A673 (cell line): ENCODE measurements around the gene ZFP62. TPM values are rescaled to one million over a fixed set of nuclear protein-coding genes. Genes with fewer than 3 reads are reported as not detected.
"Not testable (repeated sequence)": the region's sequence is repeated elsewhere in the genome, so short reads cannot be mapped to it uniquely, and the experiment has no call there.

Experiments
- BruUV-seq: library from RNA; stranded (reverse); fragments of 400-500 nt; replicated peaks from 2 replicates; lab custom pipeline; 2021; lab: Mats Ljungman, UMichigan
- CTCF ChIA-PET: fragments of 300-600 bp; sonication (Branson Sonifier 250); formaldehyde crosslinking; loops from one replicate; lab custom pipeline; 2022; ENCODE audit warnings: antibody characterized with exemption; lab: Charles Lee
- POLR2A ChIA-PET: fragments of 300-600 bp; sonication (Branson Sonifier 250); formaldehyde crosslinking; loops from one replicate; lab custom pipeline; 2022; ENCODE audit warnings: antibody characterized with exemption; ENCODE audit not compliant: low non-redundant PET; lab: Charles Lee
- DNase-seq: peaks from one replicate; pipeline ENCODE4 v3.0.0-alpha.2; 2015; ENCODE audit warnings: low spot score
- H3K27ac ChIP-seq: fragments of 200-600 bp; sonication (generic); 2 replicates; pipeline ENCODE4 v1.5.1; 2016; ENCODE audit warnings: mixed run types, low read depth, mild to moderate bottlenecking, mixed read lengths, antibody characterized with exemption, low read length; ENCODE audit not compliant: poor library complexity, severe bottlenecking
- H3K27me3 ChIP-seq: fragments of 200-600 bp; sonication (generic); replicated peaks from 2 replicates; pipeline ENCODE4 v1.6.1; 2017; ENCODE audit warnings: mixed run types, low read depth, mild to moderate bottlenecking, mixed read lengths, antibody characterized with exemption, low read length; ENCODE audit not compliant: insufficient read depth, poor library complexity
- H3K36me3 ChIP-seq: fragments of 200-600 bp; sonication (generic); 2 replicates; pipeline ENCODE4 v1.6.1; 2016; ENCODE audit warnings: mixed run types, mild to moderate bottlenecking, mixed read lengths, antibody characterized with exemption, low read length; ENCODE audit not compliant: insufficient read depth, poor library complexity, severe bottlenecking
- H3K4me1 ChIP-seq: fragments of 200-600 bp; sonication (generic); 2 replicates; pipeline ENCODE4 v1.6.1; 2017; ENCODE audit warnings: mixed run types, mild to moderate bottlenecking, mixed read lengths, antibody characterized with exemption, low read length; ENCODE audit not compliant: insufficient read depth, poor library complexity, severe bottlenecking
- H3K4me3 ChIP-seq: fragments of 200-600 bp; sonication (generic); 2 replicates; pipeline ENCODE4 v1.5.1; 2016; ENCODE audit warnings: low read depth, mixed run types, mild to moderate bottlenecking, mixed read lengths, low read length; ENCODE audit not compliant: poor library complexity, severe bottlenecking
- H3K9me3 ChIP-seq: fragments of 200-600 bp; sonication (generic); 2 replicates; pipeline ENCODE4 v1.6.1; 2016; ENCODE audit warnings: mixed run types, low read depth, mild to moderate bottlenecking, mixed read lengths, antibody characterized with exemption, low read length; ENCODE audit not compliant: poor library complexity, severe bottlenecking
- EZH2 ChIP-seq: fragments of 200-600 bp; sonication (generic); IDR thresholded peaks from 2 replicates; pipeline ENCODE4 v1.6.1; 2017; ENCODE audit warnings: borderline replicate concordance, low read depth, mild to moderate bottlenecking, mixed read lengths, antibody characterized with exemption, low read length; ENCODE audit not compliant: poor library complexity, severe bottlenecking
- intact Hi-C: fragments of 100-400 bp; cut with micrococcal nuclease; formaldehyde crosslinking; loops from one replicate; pipeline ENCODE4 v1.10.0; 2022; ENCODE audit not compliant: unreplicated experiment
- total RNA-seq: library from RNA; stranded (reverse); gene quantifications from 2 replicates; pipeline ENCODE4 v1.2.3, GENCODE V29; 2021
- TF ChIP-seq, protein P1 (sequence below): fragments of 300-800, 200-600 bp; sonication (generic); conservative IDR thresholded peaks from 2 replicates; pipeline ENCODE4 v1.5.1; 2017; ENCODE audit warnings: low read depth, mild to moderate bottlenecking, antibody characterized with exemption, low read length, moderate library complexity, mixed read lengths

ZFP62 gene
- total RNA-seq, 1 experiment from 2014 or later: 28.7 TPM

DNA sequence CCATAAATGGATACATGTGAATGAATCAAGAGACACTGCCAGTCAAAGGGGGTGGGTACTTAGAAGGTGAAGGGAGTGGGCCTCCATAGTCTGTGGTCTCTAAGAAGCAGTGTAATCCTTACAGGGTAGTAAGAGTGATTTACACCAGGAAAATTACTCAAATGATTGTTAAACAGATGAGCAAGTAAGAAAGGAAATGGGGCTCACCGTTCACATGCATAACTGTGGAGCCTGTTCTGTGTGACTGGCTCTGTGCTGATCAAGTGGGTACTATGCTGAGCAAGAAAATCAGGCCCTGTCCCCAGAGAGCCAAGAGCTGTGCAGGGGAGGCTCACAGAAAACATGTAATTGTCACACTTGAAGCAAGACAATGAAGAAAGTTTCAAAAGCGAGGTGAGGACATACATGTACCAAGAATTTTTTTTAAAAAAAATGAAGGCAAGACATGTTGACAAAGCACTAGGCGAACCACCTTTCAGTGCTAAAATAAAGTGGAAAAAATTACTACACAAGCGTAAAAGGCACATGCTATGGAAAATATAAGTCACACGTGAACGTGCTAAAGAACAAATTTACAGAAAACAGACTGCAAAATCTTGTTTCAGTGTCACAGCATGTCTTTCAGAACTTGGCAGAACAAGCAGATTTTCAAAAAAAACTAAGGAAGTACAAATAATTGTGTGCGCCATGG is 40.4 kb upstream of the ZFP62 start:
- ChIA-PET POLR2A (no interaction called here), CTCF (no interaction called here)
- intact Hi-C loops: no loop called here
- Histone ChIP-seq H3K4me3 (no peak overlapping the region), H3K36me3 (no peaks in the 10 kb centered on the region), H3K4me1 (no peaks in the 10 kb centered on the region), H3K9me3 (no peaks in the 10 kb centered on the region), H3K27me3 (no peaks in the 10 kb centered on the region), H3K27ac (no peak overlapping the region)
- no peak for DNase-seq
- BruUV-seq: no TSS peak
- TF ChIP-seq, protein P1, sequence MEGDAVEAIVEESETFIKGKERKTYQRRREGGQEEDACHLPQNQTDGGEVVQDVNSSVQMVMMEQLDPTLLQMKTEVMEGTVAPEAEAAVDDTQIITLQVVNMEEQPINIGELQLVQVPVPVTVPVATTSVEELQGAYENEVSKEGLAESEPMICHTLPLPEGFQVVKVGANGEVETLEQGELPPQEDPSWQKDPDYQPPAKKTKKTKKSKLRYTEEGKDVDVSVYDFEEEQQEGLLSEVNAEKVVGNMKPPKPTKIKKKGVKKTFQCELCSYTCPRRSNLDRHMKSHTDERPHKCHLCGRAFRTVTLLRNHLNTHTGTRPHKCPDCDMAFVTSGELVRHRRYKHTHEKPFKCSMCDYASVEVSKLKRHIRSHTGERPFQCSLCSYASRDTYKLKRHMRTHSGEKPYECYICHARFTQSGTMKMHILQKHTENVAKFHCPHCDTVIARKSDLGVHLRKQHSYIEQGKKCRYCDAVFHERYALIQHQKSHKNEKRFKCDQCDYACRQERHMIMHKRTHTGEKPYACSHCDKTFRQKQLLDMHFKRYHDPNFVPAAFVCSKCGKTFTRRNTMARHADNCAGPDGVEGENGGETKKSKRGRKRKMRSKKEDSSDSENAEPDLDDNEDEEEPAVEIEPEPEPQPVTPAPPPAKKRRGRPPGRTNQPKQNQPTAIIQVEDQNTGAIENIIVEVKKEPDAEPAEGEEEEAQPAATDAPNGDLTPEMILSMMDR: no peak
- no peak for TF ChIP-seq EZH2

DNA sequence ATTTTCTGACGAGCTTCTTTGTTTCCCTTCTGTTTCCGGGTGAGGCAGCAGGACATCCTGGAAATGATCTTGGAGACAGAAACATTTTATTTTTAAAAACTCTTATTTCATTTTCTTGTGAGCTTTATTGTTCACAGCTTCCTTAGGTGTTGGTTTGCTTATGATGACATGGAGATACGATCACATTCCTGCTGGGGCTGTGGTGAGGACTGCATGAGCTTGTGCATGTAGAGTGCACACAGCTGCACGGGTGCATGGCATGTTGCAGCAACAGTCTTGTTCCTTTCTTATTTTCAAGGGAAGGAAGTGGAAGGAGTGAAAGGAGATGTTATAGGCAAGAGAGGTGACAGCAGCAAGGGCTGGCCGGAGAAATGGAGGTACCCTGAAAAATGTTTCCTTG is 39.1 kb upstream of the ZFP62 start:
- ChIA-PET POLR2A (no interaction called here), CTCF (no interaction called here)
- Histone ChIP-seq H3K27me3 (no peaks in the 10 kb centered on the region), H3K27ac (no peak overlapping the region), H3K4me3 (no peak overlapping the region), H3K9me3 (no peaks in the 10 kb centered on the region), H3K4me1 (no peaks in the 10 kb centered on the region), H3K36me3 (no peaks in the 10 kb centered on the region)
- DNase-seq: no peak
- intact Hi-C loops: no loop called here
- no peak for TF ChIP-seq EZH2
- TF ChIP-seq, protein P1: no peak
- BruUV-seq: no TSS peak

DNA sequence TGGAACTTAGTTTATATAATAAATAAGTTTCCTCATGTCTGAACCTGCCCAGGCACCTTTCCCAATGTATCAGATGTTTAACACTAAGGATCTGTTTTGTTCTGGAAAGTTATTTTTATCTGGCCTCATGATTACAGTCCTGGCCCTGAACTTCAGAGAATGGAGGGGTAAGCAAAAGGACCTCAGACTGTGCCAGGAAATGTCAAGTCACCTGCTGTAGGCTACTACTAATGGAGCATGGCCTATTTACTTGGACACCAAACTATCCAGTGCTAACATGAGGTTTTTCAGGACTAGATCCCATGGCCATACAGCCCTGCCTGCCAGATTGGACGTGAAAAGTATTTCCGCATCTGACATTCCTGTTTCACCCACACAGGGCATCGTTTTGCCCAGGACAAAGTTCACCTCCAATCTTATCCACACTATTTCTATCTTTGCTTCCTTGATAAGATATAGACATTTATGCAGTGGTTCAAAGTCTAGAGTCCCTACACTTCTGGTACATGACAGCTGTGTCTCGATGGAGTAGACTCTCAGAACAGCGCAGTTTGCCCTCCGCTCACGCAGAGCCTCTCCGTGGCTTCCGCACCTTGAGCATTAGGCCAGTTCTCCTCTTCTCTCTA is 37.7 kb upstream of the ZFP62 start, which contains the start of gene BTNL8:
BTNL8 (plus strand) TSS at position 539 of the 626 bp plus-strand sequence. CDS start 152 bp downstream, outside the sequence.
- H3K4me1 ChIP-seq: no peaks in the 10 kb centered on the region
- H3K27ac ChIP-seq: no peak within 1 kb of the TSS
- H3K4me3 ChIP-seq: no peak within 1 kb of the TSS
- POLR2A ChIA-PET: no interaction called here
- no TSS peak for BruUV-seq
- CTCF ChIA-PET: no interaction called here
- no peaks in the 10 kb centered on the region for H3K9me3 ChIP-seq
- TF ChIP-seq, protein P1: no peak
- H3K27me3 ChIP-seq: no peaks in the 10 kb centered on the region
- no peaks in the 10 kb centered on the region for H3K36me3 ChIP-seq
- DNase-seq: no peak
- intact Hi-C loops: no loop called here

DNA sequence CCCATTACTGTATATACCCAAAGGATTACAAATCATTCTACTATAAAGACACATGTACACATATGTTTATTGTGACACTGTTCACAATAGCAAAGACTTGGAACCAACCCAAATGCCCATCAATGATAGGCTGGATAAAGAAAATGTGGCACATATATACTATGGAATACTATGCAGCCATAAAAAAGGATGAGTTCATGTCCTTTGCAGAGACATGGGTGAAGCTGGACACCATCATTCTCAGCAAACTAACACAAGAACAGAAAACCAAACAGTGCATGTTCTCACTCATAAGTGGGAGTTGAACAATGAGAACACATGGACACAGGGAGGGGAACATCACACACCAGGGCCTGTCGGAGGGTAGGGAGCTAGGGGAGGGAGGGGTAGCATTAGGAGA is 34.3 kb upstream of the ZFP62 start:
- CTCF ChIA-PET: not testable (repeated sequence)

More for the DNA sequence above, 34.3 kb upstream of the ZFP62 start:
- DNase-seq, H3K4me1 ChIP-seq, H3K4me3 ChIP-seq, H3K27me3 ChIP-seq, H3K36me3 ChIP-seq, H3K27ac ChIP-seq, intact Hi-C loops, H3K9me3 ChIP-seq, POLR2A ChIA-PET, BruUV-seq: not testable (repeated sequence)
